NCI-H2029 treated with DMSO at 0.1 percent for 48 hours (cell line): ENCODE measurements around the gene TNPO3.

Experiments used
- DNase-seq: peaks from one replicate; lab custom pipeline; 2025; lab: John Stamatoyannopoulos, UW

The TNPO3 gene

DNA sequence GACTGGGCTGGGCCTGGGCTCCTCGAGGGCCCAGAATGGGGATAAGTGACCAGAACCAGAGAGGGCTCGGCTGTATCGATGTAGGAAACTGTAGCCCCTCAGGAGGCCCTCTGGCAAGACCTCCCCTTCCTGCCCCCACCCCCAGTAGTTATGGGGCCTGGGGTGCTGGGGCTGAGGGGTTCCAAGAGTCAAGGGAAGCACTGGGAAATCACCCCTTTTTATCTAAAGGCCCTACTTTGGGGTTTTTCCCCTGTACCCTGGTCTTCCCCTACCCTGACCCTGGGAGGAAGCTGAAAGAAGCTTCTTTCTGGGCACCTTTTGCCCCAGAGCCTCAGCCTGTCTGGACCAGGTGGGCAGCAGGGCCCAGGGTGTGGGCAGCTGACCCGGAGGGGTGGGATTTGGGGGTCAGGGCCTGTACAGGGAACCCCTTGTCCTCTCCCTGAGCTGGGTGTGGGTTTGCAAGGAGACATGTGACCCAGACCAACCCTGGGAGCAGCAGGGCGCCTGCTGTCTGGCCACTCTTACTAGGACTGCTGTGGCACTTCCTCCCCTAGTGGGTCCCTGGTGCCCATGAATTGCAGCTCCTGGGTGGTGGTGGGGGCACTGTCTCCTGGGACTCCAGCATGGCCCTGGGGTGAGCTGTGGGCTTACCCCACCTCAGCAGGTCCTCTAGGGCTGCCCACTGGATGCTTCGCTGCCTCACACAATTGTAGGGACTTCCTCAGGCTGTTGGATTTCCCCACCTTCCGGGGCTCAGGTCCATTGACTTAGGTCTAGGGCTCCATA is 115.6 kb downstream of the TNPO3 start:
- no peak for DNase-seq

DNA sequence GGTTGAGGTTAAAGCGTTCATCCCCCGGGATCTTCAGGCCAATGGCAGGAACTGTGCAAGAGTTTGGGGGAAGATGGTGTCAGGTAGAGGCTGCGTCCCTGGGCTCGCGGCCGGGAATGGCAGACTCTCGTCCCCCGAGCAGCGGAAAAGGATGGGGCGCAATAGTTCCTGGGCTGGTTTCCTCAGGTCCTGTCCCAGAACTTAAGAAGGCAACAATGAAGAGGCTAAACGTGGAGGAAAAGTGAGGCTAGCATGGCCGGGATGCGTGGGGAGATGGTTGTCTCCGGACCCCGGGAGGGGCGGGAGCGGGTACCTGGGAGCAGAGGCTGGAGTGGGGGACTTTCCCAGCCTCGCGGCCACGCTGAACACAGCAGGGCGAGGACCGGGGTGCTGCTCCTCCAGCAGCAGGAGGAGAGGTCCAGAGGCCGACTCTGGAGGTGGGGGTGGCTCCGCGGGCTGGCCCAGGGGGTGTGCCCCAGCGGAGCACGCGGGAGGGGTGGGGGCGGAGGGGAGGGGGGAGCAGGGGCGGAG is 116.3 kb downstream of the TNPO3 start:
- DNase-seq: no peak

DNA sequence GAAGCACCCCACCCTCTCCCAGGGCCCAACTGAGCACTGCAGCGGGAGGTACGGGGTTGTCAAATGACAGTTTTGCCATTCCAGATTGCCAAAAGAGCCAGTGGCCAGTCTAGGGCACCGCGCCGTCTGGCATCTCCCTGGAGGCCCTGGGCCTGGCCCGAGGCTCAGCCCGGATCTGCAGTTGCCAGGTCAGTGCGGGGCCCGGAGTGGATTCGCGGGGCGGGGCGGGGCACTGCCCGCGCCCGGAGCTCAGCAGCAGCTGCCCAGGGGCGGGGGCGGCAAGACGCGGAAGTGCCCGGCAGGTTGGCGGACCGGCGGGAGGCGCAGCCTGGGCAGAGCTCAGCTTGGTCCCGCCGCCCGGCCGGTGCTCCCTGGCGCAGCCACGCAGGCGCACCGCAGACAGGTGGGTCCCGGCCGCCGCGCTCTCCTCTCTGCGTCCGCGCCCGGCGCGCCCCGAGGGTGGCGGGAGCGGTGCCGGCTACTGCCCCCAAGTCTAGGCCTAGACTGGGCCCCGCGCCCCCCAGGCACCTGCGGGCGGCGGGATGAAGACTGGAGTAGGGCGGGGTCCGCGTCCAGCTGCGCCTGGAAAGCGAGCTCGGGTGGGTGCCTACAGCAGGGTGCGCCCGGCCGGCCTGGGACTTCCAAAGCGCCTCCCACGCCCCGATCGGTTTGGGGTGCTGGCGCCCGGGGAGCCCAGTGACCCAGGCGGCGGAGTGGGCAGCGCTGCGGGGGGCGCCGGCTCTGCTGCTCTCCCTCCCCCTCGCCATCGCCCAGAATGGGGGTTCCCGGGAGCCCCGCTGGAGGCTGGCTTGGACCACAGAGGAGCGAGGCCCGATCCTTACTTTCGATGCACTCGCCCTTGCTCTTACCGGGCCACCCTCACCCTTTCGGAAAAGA is 117.0 kb downstream of the TNPO3 start, which contains the start of gene IRF5:
IRF5 (plus strand) TSS at position 281 of the 897 bp plus-strand sequence. CDS start 4,155 bp downstream, outside the sequence.
- DNase-seq: no peak

DNA sequence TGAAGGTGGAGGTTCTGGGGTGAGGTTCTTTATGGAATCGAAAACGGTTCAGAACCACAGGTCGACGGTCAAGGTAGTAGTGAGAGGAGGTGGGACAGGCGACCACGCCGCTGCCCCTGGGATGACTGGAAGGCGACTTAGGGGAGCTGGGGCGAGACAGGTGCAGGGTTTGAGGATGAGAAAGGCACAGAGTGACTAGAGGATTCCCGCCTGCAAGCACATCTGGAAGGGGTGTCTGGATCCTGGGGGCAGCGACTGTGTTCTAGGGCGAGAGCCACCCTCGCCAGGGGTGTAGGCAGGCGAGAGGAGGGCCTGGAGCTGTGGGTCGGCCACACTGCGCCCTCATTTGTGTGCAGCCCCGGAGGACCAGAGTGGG is 117.7 kb downstream of the TNPO3 start:
- no peak for DNase-seq

DNA sequence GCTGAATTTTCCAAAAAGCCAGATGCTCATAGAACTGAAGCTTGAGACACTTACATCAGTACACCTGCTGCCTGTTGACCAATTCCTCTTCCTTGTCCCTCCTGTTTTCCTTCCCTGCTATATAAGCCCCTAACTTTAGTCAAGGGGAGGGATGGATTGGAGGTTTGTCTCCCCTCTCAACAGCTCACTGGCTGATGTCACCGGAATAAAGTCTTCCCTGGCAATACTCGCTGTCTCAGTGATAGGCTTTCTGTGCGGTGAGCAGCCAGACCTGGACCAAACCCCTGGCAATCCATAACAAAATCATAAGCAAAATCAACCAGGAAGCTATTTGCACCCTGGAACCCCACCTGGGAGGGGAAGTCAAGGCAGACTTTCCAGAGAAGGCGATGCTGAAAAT is 118.1 kb downstream of the TNPO3 start:
- no peak for DNase-seq

DNA sequence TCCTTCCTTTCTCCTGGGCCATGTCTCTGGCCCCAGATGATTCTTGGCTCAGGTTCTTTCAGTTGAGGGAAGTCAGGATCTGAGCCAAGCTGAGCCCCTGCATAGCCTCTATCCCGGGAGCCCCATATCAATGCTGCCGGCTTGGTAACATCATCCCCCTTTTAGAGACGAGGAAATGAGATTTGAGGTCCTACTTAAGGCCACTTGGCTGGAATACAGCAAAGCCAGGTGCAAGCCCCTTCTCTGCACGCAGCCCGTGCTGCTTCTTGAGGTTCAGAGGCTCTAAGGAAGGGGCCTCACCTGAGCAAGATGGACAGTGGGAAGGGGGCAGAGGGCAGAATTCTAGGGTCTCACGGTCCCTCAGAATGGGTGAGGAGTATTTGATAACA is 119.6 kb downstream of the TNPO3 start:
- DNase-seq: no peak

DNA sequence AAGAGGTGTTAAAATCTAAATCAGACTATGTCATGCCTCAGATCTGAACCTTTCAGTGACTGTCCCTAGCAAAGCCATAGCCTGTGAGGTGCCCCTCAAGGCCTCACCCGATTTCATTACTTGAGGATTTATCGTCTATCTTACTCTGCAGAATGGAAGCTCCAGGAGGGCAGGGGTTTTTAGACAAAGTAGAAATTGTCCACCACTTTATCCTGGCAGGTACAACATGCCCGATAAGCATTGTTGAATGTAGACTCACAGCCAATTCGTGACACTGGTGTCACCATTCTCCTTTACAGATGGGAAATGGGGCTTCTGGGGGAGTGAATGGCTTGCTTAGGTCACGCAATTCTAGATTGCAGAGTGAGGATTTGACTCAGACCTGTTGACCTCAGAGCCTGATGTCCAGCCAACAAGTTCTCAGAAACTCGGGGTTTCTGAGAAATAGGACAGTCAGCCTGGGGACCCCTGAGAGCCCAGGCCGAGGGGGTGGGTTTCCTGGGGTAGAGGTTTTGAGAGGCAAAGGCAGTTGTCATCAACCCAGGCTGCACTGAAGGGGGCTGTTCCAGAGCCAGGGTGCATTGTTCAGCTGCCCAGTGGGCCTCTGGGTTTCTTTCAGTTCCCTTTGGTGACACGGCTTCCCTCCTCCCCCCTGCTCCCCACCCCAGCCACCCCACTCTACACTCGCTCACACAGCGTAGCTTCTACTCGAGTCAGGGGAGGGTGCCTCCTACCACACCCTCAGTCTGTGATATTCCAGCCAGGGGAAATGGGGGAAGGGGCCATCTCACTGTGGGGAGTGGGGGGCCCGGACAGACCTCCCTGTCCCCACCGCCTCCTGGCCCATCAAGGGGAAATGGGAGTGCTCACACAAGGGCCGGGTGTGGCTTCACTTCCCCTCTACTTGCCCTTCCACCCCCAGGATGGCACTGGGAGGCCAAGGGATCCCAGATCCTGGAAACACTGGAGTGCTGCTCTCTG is 120.3 kb downstream of the TNPO3 start:
- no peak for DNase-seq

DNA sequence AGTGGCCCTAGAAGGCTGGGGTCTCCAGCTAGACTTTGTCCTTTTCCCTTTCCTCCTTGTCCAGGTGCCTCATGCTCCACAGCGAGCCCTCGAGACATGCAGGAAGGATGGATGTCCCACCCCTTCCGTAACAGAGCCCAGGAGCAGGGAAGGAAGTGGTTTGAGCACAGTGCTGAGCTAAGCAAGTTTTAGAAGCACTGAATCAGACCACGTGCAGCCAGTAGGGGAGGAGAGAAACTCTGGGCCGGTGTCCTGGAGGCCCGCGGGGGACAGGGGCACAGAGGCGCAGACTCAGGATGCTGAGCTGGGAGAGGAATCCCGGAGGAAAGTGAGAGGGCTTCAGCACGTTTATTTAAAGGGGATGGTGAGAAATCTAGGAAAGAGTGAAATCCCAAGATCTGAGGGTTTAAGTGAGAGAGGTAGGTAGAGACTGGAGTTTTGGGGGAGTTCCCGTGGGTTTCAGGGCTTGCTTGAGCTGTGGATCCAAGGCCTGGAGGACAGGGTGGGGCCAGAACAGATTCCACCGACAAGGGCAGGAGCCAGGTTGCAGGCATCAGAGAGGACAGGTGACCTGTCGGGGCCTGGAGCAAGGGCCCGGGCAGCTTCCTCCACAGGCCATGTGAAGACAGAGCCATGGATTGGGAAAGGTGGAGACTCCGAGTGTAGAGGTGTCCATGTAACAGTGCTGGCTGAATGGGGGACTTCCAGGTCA is 121.6 kb downstream of the TNPO3 start:
- DNase-seq: no peak

DNA sequence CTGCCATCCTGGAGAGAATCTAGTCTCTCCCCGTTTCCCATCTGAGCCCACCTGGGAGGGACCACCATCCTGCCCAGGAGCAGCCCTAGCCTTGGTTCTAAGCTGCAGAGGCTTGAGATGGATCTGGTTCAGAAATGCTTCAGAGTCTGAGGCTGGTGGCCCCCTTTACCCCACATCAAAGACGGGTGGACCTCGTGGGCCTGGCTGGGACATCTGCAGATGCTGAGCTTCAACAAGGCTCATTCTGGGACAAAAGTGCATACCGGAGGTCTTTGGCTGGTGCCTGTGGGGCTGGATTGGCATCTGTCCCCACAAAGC is 122.1 kb downstream of the TNPO3 start:
- no peak for DNase-seq

DNA sequence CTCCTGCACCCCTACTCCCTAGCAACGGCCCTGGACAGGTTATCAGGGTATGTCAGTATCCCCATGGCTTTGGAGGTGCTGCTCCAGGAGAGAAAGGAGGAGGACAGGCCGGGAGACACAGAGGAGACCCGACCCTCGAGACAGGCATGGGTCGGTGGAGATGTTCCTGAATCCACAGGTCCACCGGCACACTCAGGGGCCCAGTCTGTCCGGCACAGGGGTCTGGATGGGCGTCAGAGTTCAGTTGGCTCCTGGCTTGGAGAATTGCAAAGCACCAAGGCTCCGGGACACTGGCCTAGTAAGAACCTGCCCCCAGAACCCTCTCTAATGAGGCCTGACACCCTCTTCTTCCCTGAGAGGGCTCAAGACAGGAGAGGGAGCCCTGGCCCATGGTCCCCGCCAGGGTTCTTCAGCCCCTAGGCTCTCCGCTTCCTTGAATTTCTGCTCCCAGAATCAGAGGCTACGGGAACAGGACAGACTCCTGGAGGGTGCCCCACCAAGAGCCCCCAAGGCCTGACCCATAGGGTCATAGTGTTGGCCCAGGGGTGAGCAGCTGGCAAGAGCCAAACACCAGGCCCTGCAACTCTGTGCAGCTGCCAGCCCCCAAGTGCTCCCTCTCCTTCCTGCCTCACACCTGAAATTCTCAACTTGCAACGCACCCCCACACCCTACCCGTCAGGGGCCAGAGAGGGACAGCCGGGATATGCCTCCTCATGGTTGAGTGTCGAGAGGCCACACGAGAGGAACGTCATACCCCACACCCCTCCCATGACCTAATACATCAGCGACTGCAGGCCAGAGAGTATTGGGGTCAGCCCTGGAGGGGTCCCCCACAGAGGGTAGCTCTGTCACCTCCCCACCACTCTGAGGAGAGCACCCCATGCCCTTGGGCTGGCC is 122.7 kb downstream of the TNPO3 start:
- DNase-seq: no peak

DNA sequence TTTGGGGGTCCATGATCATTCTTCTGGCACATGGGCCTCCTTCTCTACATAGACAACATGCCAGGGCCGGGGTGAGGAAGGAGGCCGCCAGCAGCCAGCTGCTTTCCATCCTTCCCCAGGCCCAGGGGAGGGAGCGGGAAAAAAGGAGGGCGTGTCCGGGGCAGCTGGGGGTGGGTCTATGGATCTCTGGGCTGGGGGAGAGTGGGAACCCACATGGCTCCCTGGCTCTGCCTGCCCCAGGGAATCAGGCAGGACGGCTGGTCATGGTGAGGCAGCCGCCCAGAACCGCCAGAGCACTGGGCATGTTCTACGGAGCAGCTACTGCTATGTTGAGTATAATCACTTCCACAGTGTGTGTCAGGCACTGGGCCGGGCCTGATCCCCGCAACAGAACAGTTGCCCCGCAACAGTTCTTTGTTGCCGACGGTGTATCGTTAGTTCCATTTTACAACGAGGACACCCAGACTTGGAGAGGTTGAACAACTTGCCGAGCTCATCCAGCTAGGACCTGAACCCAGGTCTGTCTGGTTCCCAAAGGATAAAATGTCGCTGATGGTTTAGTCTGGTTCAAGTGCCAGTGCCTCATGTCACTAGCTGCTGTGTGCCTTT is 123.6 kb downstream of the TNPO3 start:
- no peak for DNase-seq

DNA sequence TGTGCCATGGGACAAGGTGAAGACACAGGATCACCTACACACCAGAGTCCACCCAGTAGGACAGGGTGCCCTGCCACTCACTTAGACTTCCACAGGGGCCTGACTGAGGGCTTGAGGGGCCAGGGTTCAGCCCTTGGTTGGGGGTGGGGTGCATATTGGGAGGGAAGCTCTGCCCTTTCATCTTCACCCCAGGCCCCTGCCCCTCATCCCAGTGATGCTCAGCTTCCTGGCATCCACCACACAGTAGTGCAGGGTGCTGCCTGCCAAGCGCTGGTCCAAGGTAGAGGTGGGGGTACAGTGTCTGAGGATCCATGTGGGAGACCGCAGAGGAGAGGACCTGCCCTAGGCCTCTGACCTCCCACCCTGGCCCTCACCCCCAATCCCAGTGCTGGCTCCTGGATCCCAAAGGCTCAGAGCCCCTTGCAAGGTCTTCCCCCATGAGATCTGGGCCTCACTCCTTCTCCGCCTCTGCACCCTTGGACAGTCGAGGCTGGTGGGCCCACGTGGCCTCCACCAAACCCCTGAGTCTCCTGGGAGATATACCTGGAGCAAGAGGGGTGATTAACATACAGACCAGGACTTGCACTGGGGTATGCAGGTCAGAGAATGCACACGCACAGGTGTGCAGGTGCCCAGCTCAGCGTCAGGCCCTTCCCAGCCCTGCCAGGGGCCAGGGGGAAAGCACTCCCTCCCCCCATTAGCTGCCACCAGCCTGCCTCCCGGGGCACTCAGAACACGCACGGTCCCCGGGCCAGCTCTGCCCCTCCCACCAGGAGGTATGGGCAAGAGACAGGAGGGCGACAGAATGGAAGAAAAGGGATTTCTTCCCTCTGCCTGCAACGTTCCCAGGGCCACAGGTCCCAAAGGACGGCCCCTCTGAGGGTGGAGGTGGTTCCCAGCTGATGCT is 125.8 kb downstream of the TNPO3 start:
- DNase-seq: no peak

DNA sequence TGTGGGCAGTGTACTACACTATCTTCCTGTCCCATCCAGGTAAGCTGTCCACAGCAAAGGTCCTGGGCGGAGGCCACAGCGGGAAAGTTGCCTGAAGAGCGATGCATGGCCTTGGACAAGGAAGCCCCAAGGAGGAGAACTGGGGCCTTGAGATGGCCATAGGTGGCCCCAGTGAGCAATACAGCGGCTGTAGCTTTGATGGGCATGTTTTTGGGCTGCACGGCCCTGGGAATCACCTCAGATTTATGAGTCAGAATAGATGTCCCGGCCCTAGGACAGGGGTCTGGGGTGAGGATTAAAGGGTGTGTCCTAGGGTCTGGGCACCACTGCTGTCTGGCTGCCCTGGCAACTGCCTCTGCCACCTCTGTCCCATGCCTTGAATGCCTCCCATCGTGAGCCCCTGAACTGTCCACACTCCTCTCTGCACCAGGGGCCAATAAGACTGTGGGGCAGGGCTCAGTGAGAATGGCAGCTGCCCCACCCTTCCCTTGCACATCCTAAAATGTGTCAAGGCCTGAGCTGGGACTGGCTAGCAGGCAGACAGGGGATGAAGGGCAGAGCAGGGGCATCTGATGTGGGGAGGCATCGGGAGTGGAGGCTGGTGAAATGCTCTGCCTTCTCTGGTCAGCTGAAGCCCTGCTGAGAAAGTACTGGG is 126.6 kb downstream of the TNPO3 start:
- no peak for DNase-seq

DNA sequence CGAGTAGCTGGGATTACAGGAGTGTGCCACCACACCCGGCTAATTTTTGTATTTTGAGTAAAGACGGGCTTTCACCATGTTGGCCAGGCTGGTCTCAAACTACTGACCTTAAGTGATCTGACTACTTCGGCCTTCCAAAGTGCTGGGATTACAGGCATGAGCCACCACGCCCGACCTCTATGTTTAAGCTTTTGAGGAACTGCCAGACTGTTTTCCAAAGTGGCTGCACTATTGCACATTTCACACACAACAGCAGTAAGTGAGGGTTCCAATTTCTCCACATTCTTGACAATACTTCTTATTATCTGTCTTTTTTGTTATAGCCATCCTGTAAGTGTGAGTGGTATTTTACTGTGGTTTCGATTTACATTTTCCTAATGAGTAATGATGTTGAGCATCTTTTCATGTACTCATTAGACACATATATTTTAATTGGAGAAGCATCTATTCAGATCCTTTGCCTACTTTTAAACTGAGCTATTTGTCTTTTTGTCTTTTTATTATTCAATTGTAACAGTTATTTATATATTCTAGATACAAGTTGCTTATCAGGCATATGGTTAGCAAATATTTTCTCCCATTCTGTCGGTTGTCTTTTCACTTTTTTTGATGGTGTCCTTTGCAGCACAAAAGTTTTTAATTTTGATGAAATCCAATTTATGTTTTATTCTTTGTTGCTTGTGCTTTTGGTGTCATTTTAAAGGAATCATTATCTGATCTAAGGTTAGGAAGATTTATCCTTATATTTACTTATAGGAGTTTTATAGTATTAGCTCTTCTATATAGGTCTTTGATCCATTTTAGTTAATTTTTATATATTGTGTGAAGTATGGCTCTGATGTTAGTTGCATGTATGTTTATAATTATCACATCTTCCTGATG is 130.0 kb downstream of the TNPO3 start:
- no peak for DNase-seq

DNA sequence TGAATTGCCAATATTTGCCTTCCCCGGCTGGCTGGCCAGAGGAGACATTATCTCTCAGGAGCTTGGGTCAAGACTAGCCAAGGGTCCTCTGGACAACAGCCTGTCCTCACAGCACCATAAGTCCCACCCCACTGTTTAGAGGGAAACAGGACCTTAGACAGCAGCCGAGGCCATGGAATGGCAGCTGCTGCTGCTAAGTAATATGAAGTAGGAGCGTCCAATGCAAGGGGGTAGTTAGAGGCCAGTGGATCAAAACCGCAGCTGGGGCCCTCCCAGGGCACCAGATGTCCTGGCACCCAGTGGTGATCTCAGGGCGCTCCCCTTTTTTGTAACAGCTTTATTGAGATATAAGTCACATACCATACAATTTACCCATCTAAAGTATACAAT is 131.5 kb downstream of the TNPO3 start:
- DNase-seq: no peak

DNA sequence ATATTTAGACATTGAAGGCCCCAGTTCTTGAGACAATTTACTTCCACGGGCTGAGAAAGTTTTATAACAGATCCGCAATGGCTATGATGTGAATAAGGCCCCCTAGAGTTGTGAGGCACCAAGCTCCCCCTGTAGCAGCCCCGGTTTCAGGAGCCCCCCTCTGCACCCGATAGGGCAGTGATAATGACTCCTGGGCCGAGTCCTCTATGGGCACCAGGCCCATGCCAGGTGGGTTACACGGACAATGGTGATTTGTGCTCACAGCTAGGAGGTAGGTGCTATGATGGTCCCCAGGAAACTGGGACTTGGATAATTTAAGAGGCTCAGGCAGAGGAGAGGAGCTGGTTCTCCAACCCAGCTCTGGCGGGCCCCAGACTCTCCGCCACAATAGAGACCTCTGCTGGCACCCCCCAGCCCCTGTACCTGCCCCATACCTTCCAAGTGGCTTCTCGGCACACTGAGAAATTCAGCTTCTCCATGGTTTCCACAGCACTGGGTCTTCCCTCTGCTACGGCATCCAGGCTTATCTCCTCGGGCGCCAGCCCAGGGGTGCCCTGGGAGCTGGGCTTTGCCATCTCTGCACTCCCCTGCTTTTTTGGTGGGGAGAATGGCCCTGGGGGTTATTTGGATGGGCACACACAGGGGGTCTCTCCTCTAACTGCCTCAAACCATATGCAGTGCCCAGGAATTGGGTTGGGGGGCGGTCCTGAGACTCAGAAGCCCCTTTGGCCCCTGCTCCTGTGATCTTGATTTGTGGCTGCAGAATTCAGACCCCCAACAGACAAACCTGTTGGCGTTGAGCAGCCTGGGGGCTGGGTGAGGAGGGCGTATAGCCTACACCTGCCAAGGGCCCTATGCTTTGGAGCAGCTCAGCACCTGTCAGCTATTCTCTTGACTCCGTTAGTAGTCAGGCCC is 132.2 kb downstream of the TNPO3 start:
- DNase-seq: no peak
